Mesodermal cell (in vitro differentiated cells): ENCODE results near the gene AKR1D1.
"Not testable (repeated sequence)": the region's sequence is repeated elsewhere in the genome, so short reads cannot be mapped to it uniquely, and the experiment has no call there.

ENCODE experiments used
- H3K27ac ChIP-seq: 2 replicates; pipeline ENCODE4 v1.7.0; 2013; ENCODE audit warnings: mild to moderate bottlenecking, low read depth, low read length, moderate library complexity; ENCODE audit not compliant: severe bottlenecking
- H3K36me3 ChIP-seq: 2 replicates; pipeline ENCODE4 v1.7.1; 2013; ENCODE audit warnings: mild to moderate bottlenecking, low read length, moderate library complexity; ENCODE audit not compliant: control insufficient read depth, insufficient read depth
- H3K4me1 ChIP-seq: one replicate; pipeline ENCODE4 v1.7.1; 2013; ENCODE audit warnings: mild to moderate bottlenecking, low read length; ENCODE audit not compliant: insufficient read depth, control insufficient read depth, poor library complexity, severe bottlenecking
- H3K4me3 ChIP-seq: 2 replicates; pipeline ENCODE4 v1.7.0; 2013; ENCODE audit warnings: low read length, control low read depth, mild to moderate bottlenecking; ENCODE audit not compliant: insufficient read depth, poor library complexity, severe bottlenecking; ENCODE audit errors: extremely low read depth
- H3K9me3 ChIP-seq: 2 replicates; pipeline ENCODE4 v1.7.1; 2013; ENCODE audit warnings: mild to moderate bottlenecking, low read length, moderate library complexity; ENCODE audit not compliant: control insufficient read depth
- WGBS, 2 experiments: methylation state at CpG; one replicate each; pipeline ENCODE4 v1.1.5; 2013; ENCODE audit warnings: missing lambda C conversion rate in 2 of 2; ENCODE audit not compliant: insufficient coverage in 2 of 2; 5-methylcytosine and 5-hydroxymethylcytosine counted together

The AKR1D1 gene

GRCh38 chr7:138047907-138048306 is 28.4 kb upstream of the AKR1D1 start:
- Histone ChIP-seq H3K4me3 (no peak overlapping the region), H3K9me3 (no peaks in the 10 kb centered on the region), H3K36me3 (no peaks in the 10 kb centered on the region), H3K4me1 (no peaks in the 10 kb centered on the region), H3K27ac (no peak overlapping the region)
- WGBS, 2 experiments: 60 to 80% methylated on average over 1 to 2 of the region's 3 CpGs

- no peaks in the 10 kb centered on the region for H3K9me3 ChIP-seq
- no peaks in the 10 kb centered on the region for H3K4me1 ChIP-seq
- H3K27ac ChIP-seq: no peak overlapping the region
- no peak overlapping the region for H3K4me3 ChIP-seq
- WGBS, 2 experiments: no CpG with 5 or more reads among the region's 1 CpG
- no peaks in the 10 kb centered on the region for H3K36me3 ChIP-seq
These were observed 26.6 kb upstream of the AKR1D1 start for GRCh38 chr7:138049505-138050116.

- not testable (repeated sequence) for H3K36me3 ChIP-seq, H3K27ac ChIP-seq, H3K9me3 ChIP-seq, H3K4me1 ChIP-seq, H3K4me3 ChIP-seq
- WGBS, 2 experiments: 79 to 94% methylated on average over 3 of the region's 7 CpGs
These were observed 24.5 kb upstream of the AKR1D1 start for GRCh38 chr7:138051712-138052247.

GRCh38 chr7:138052696-138053095 is 23.6 kb upstream of the AKR1D1 start:
- no peaks in the 10 kb centered on the region for H3K4me1 ChIP-seq
- WGBS, 2 experiments: 94 to 100% methylated on average over 1 to 2 of the region's 3 CpGs
- no peak overlapping the region for H3K27ac ChIP-seq
- no peaks in the 10 kb centered on the region for H3K36me3 ChIP-seq
- no peak overlapping the region for H3K4me3 ChIP-seq
- H3K9me3 ChIP-seq: no peaks in the 10 kb centered on the region

- WGBS, 2 experiments: no CpG with 5 or more reads among the region's 4 CpGs
- H3K36me3 ChIP-seq: not testable (repeated sequence)
These were observed 20.6 kb upstream of the AKR1D1 start for GRCh38 chr7:138055698-138056097.

GRCh38 chr7:138063400-138063799 is 12.9 kb upstream of the AKR1D1 start:
- no peaks in the 10 kb centered on the region for H3K4me1 ChIP-seq
- WGBS, 2 experiments: no CpG with 5 or more reads among the region's 2 CpGs

More at GRCh38 chr7:138055698-138056097, 20.6 kb upstream of the AKR1D1 start:
- not testable (repeated sequence) for H3K27ac ChIP-seq, H3K9me3 ChIP-seq, H3K4me3 ChIP-seq, H3K4me1 ChIP-seq

GRCh38 chr7:138064856-138065357 is 11.4 kb upstream of the AKR1D1 start:
- no peaks in the 10 kb centered on the region for H3K36me3 ChIP-seq
- H3K4me1 ChIP-seq: no peaks in the 10 kb centered on the region
- no peak overlapping the region for H3K27ac ChIP-seq
- WGBS, 2 experiments: 79 to 83% methylated on average over 4 of the region's 5 CpGs
- H3K9me3 ChIP-seq: no peaks in the 10 kb centered on the region
- no peak overlapping the region for H3K4me3 ChIP-seq

More at GRCh38 chr7:138063400-138063799, 12.9 kb upstream of the AKR1D1 start:
- Histone ChIP-seq H3K9me3 (no peaks in the 10 kb centered on the region), H3K36me3 (no peaks in the 10 kb centered on the region), H3K27ac (no peak overlapping the region), H3K4me3 (no peak overlapping the region)

GRCh38 chr7:138065827-138066226 is 10.4 kb upstream of the AKR1D1 start:
- no peaks in the 10 kb centered on the region for H3K4me1 ChIP-seq

GRCh38 chr7:138066954-138067394 is 9.3 kb upstream of the AKR1D1 start:
- Histone ChIP-seq H3K4me1 (no peaks in the 10 kb centered on the region), H3K9me3 (no peaks in the 10 kb centered on the region), H3K36me3 (no peaks in the 10 kb centered on the region), H3K27ac (no peak overlapping the region), H3K4me3 (no peak overlapping the region)
- no CpG with 5 or more reads among the region's 1 CpG for WGBS, 2 experiments

More at GRCh38 chr7:138065827-138066226, 10.4 kb upstream of the AKR1D1 start:
- Histone ChIP-seq H3K4me3 (no peak overlapping the region), H3K9me3 (no peaks in the 10 kb centered on the region), H3K27ac (no peak overlapping the region), H3K36me3 (no peaks in the 10 kb centered on the region)
- no CpG with 5 or more reads among the region's 1 CpG for WGBS, 2 experiments

GRCh38 chr7:138067774-138068173 is 8.5 kb upstream of the AKR1D1 start:
- no peak overlapping the region for H3K27ac ChIP-seq
- no peak overlapping the region for H3K4me3 ChIP-seq
- H3K36me3 ChIP-seq: no peaks in the 10 kb centered on the region
- no peaks in the 10 kb centered on the region for H3K9me3 ChIP-seq
- no peaks in the 10 kb centered on the region for H3K4me1 ChIP-seq
- 90 to 100% methylated on average over 2 of the region's 3 CpGs for WGBS, 2 experiments

GRCh38 chr7:138070908-138071307 is 5.4 kb upstream of the AKR1D1 start:
- Histone ChIP-seq H3K27ac (no peak overlapping the region), H3K4me3 (no peak overlapping the region), H3K4me1 (no peaks in the 10 kb centered on the region), H3K36me3 (no peaks in the 10 kb centered on the region), H3K9me3 (peaks cover 3% of the 10 kb centered on the region)
- WGBS, 2 experiments: no CpG with 5 or more reads among the region's 2 CpGs
